CD4-positive, alpha-beta T cell treated with Interleukin-17A for 4 hours (primary cell): ENCODE results near the gene KYAT1.

Experiments used
- DNase-seq: peaks from one replicate; pipeline ENCODE4 v3.0.0-alpha.2; 2020; ENCODE audit warnings: mixed read lengths

KYAT1 gene

DNA sequence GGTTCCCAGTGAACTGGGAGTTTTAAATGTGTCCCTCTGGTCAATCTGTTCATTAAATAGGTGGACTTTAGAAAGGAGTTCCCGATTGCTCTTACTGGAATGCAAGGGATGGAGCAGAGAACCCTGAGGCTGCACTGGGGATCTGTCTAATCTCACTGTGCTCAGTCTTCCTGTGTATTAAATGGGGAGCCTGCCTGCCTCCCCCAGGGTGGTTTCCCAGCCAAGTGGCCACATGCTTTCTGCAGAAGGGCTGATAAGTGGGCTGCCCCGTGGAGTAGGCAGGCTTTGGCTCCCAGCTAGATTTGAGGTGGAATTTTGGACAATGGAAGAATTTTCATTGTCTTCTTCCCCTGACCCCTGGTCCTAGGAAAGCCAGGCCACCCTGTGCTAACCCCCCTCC is 25.0 kb upstream of the KYAT1 start:
- DNase-seq, result no peak

DNA sequence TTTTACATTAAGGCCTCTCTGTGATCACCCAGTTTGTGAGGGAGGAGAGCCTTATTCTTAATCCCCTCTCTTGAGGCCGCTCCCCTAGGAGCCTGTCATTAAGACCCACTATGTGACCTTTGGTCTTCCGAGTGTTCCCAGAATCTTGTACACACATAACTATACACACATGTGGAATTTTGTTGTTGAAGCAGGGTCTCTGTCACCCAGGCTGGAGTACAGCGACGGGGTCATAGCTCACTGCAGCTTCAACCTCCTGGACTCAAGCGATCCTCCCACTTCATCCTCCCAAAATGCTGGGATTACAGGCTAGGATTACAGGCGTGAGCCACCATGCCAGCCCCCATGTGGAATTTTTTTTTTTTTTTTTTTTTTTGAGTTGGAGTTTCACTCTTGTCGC is 24.2 kb upstream of the KYAT1 start:
- no peak for DNase-seq

DNA sequence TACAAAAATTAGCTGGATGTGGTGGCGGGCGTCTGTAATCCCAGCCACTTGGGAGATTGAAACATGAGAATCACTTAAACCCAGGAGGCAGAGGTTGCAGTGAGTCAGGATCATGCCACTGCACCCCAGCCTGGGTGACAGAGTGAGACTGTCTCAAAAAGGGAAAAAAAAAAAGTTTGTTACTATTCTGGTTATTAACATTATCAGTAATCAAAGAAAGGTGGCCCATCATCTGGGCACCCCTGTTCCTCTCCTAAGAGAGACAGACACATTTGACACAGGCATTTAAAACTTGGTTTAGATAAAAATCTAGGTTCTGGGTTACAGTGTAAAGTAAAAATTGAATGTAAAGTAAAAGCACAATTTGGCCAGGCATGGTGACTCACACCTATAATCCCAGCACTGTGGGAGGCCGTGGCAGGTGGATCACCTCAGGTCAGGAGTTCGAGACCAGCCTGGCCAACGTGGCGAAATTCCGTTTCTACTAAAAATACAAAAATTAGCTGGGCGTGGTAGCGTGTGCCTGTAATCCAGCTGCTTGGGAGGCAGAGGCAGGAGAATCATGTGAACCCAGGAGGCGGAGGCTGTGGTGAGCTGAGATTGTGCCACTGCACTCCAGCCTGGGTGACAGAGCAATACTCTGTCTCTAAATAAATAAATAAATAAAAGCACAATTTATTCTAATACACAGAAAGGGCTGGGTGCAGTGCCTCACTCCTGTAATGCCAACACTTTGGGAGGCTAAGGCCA is 22.3 kb upstream of the KYAT1 start:
- DNase-seq, result peak; percentile 37

DNA sequence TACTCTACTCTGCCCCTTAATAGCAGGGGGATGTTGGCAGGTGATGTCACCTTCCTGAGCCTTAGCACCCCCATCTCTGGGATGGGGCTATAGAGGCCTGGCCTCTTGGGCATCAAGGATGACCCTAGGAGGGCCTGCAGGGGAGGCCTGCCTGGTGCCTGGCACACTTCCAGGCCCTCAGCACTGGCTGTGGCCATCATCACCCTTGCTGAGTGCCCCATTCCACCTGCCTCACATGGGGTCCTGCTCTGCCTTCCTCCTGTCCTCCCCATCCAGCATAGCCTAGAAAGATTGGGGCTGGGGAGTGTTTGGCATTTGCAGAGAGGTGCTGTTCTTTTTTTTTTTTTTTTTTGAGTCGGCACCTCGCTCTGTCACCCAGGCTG is 21.3 kb upstream of the KYAT1 start:
- DNase-seq, result peak; percentile 18

DNA sequence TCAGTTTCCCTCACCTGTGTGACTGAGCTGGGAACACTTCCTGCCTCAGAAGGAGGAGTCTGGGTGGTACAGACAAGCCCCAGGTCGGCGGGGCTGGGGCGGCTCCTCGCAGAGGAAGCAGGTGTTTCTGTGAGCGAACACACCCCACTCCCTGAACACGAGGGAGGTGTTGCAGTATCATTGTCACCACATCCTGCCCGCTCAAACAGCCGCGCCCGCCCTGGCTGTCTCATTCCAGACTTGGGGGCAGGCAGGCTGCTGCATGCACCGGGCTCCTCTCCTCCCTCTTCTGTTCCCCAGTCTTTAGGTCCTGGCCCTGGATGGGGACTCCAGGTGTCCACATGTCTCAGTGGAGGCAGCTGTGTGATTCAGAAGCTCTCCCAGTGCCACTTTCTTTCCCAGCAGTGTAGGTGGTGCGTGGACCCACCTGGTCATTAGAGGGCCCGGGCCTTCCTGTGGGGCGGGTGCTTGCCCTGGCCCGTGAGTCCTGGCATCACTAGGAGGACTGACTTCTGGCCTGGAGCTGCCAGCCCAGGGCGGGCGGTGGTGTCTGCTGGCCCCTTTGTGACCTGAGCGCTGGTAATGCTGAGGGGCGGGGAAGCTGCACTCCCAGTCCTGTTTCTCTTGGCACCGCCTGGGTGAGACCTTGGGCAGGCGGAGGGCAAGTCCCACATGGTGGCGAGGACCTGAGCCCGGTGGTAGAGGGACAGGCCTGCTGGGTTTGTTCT is 20.8 kb upstream of the KYAT1 start:
- peak; percentile 94 for DNase-seq

DNA sequence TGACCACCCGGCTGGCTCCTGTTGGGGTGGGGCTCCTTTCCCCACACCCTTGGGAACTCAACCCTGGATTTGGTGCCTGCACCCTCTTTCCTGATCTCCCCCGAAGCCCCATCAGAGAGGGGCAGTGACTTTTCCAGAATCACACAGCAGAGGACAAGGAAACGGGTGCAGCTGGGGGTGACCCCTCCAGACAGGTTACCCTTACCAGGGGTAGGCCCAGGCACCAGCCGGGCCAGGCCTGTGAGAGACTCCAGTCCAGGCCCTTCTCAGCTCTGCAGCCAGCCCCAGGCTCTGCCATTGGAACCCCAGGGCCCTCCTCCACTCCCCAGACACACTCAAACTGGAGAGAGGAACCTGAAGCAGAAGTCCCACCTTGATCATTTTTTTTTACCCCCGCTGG is 20.1 kb upstream of the KYAT1 start:
- DNase-seq, result no peak

DNA sequence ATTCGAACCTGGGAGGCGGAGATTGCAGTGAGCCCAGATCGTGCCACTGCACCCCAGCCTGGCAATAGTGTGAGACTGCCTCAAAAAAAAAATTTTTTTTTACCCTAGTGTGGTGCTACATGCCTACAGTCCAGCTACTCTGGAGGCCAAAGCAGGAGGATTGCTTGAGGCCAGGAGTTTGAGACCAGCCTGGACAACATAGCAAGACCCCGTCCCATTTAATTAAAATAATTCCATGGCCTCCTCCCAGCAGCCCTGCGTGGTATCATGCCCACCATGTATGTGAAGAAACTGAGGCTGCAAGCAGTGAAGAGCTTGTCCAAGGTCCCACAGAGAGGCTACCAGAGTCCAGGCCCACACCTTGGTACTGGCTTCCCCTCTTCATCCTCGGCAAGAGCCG is 19.6 kb upstream of the KYAT1 start:
- no peak for DNase-seq

DNA sequence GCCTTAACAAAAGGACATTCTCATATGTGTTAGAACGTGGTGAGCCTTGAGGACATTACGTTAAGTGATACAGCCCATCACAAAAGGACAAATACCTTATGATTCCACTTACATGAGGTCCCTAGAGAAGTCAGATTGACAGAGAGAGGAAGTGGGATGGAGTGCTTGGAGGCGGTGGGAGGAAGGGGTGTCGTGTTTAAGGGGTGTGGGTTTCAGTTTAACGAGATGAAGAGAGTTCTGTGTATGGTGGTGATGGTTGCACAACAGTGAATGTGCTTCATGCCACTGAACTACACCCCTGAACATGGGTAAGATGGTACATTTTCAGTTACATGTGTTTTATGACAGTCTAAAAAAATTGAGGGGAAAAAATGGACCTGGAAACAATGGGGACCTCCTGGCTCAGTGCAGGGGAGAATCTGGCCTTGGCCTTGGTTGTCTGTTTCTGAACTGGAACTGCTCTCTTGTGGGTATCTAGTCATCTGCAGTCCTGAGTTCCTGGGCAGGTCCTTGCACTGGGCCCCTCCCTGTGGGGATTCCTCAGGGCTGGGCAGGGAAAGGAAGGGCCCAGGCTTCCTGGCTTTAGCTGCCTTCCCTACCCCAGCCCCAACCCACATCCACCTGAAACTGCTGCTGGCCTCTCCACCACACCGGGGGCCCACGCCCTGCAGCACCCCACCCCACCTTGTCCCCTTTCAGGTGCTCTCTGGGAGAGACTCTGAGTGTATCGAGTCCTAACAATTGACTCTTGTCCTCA is 18.0 kb upstream of the KYAT1 start:
- peak; percentile 40 for DNase-seq

DNA sequence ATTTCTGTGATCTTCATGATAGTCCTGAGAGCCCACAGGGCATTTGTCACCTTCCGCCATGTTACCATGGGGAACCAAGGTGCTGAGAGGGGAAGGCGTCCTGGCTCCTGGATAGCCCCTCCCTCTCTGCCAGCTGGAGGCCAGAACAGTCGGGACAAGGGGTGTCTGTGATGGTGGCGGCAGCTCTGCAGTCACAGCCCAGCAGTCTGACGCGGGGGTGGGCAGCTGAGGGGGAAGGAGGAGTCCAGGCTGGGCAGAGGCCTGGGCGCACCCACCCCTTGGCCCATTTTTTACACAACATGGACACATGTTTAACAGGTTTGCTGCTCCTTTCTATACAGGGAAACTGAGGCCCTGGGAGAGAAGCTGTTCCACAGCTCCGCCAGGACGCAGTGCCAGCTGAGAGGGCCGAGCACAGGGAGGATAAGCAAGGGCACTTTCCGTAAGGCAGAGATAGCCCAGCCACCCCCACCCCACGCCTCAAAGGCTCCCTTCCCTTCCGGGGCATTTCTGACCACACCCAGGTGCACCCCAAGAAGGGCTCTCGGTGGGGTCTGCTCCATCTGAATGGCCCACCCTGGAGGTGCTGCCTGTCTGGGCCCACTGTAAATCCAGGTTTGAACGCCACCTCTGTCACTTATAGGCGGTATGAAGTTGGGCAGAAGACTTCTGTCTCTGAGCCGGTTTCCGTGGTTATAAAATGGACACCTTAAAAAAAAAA is 17.3 kb upstream of the KYAT1 start:
- DNase-seq, result no peak

DNA sequence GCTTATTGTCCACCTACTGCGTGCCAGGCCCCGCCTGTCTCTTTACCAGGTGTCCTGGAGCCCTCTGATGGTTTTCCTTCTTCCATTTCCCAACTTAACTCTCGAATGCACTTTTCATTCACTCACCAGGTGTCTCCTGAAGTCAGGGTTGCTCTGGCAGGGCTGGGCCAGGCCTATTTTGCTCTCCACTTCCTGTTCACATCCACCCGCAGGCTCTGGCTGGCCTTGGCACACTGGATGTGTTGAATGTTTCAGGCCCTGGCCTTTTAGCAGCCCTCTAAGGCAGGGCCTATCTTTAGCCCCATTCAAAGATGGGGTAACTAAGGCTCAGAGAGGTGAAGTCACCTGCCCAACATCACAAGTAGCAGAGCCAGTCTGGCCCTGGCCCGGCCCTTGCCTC is 16.6 kb upstream of the KYAT1 start:
- DNase-seq, result peak; percentile 47

DNA sequence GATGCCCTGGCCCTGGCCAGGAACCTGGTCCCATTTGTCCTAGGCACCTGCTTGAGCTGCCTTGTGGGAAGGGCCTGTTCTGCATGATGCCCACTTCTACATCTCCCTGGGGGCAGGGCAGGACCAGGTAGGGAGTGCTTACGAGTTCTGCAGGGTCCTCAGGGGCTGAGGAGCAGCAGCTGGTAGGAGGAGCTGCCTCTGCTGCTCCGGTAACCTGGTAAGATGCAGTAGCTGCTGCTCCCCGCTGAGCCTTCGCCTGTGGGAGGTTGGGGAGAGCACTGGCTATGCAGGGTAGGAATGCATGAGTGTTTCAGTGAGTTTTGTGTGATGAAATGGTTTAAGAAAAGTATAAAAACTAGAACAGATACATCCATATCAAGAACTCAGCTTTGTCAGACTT is 13.8 kb upstream of the KYAT1 start:
- DNase-seq, result peak; percentile 25

DNA sequence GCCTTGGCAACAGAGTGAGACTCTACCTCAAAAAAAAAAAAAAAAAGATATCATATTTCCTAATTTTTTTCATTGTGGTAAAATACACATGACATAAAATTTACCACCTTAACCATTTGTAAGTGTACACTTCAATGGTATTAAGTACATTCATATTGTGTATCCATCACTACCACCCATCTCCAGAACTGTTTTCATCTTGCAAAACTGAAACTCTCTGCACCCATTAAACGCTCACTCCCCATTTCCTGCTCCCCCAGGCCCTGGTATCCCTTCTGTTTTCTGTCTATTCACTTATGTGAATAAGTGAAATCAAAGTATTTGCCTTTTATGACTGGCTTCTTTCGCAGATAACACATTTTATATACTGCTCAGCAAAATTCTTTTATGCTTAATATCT is 13.0 kb upstream of the KYAT1 start:
- peak; percentile 36 for DNase-seq

DNA sequence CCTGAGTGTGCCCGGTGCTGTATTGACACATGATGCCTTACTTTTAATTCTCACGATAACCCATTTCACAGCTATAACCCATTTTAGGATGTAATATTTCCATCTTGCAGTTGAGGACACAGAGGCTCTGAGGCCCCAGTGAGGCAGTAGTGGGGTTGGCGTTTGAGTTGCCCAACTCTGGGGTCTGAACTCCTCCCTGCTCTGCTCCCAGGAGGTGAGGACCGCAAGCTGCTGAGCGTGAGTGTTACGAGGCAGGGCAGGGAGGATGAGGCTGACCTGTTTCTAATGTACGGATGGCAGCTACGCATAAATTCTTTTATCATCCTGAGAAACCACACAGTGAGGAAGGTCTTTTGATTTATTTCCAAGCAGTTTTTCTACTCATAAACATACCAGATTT is 11.6 kb upstream of the KYAT1 start:
- DNase-seq, result peak; percentile 17

DNA sequence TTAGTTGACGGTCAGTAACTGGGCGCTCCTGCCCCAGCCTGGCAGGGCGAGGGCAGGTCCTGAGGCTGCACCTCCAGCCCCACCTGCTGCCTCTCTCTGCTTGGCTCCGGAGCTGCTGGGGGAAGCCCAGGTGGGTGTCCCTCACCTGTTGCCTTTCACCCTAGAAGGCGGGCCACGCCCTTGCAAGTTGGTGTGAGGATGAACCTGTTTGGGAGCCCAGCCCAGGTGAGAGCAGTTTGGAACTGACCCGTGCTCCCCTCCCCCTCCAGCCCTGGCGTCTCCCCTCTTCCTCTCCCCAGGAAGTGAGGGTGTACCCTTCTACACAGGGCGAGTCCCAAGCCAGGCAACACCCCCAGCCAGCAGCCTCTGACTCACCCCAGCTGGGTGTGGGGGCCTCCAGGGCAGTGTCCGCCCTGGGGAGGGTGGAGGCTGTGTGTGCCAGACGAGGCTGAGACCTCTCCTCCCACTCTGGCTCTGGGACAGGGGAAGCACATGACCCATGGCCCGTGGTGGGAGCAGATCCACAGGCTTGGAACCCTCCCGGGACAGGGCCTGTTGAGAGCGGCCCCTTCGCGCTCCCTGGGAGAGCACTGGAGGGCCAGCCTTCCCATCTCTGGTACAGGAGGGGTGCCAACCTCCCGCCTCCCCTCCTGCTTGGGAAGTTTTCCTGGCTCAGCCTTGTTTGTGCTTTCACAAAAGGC is 10.6 kb upstream of the KYAT1 start:
- peak; percentile 61 for DNase-seq

DNA sequence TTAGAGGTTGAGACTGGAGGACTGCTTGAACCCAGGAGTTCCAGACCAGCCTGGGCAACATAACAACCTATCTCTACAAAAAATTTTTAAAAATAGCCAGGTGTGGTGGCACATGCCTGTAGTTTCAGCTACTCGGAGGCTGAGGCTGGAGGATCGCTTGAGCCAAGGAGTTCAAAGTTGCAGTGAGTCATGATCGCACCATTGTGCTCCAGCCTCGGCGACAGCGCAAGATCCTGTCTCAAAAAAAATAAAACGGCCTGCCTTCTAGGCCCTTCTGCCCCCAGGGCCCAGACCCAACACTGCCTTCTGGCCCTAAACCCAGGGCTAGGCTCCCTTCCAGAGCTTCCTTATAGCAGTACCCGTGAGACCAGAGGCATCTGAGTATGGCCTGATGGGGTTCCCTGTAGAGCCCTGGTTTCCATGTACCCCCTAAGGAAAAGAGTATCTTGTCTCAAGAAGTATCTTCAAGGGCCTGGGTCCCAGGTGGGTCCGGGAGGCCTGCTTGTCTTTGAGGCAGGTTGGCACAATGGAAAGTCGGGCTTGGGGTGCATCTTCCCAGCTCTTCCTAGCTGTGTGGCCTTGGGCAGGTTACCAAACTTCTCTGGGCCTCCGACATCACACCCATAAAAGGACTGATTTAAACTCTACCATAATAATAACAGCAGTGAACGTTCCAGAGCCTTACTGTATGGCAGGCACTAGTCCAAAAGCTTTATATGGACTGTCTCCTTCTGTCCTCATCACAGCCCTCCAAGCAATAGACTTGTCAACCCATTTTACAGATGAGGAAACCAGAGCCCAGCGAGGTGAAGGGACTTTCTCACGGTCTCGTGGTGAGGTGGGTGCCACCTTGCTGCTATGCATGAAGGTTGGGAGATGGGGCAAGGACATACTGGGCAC is 9.8 kb upstream of the KYAT1 start:
- no peak for DNase-seq

DNA sequence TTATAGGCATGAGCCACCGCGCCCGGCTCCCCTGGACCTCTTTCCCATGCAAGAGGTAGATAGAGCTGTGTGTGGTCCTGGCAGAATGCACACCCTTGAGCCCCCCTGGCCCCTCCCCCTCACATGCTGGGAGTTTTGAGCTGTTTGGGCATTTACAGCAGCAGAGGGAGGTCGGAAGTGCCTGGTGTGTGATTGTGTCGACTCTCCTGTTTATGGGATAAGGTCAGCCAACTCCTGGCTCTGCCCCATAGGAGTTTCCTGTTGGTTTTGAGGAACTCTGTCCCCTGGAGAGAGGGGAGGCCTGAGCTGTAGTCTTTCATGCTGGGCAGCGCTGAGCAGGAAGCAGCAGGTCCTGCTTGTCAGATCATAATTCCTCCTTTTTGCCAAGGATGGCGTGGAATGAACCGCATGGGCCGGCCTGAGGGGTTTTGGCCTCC is 6.2 kb upstream of the KYAT1 start:
- no peak for DNase-seq

DNA sequence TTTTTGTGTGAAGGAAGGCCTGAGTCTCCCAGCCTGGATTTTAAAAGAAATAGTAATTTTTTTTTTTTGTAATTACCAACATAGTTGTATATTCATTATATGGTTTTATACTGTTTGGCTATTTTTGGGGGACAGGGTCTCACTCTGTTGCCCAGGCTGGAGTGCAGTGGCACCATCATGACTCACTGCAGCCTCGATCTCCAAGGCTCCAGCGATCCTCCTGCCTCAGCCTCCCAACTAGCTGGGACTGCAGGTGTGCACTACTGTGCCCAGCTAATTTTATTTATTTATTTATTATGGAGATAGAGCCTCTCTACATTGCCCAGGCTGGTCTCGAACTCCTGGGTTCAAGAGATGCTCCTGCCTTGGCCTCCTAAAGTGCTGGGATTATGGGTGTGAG is 5.3 kb upstream of the KYAT1 start:
- no peak for DNase-seq

DNA sequence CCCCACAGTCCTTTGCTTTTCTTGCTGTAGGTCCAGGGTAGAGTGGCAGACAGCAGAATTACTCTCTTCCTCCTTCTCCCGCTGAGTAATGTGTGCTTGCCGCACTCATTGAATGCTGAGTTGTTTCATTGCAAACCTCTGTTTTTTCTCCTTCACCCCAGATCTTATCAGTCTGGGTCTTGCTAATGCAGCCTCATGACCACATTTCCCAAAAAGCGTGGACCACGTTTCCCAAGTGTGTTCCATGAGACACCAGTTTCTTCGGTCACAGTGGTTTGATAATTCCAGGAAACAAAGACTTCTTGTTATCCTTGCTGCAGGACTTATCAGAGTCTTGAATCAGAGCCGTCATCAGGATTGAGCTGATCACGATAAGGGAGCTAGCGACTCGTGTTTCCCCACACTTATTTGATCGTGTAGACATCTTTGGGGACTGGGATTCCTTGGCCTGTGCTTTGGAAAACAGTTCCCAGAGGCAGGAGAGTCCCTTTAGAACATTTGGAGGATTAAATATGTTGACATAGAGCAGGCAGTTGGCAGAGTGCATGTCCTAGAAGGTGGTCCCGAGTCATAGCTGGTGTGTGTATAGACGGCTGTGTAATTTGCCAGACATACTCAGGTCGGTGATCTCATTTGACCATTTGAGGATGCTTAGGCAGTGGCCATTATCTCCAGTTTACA is 4.6 kb upstream of the KYAT1 start:
- no peak for DNase-seq

DNA sequence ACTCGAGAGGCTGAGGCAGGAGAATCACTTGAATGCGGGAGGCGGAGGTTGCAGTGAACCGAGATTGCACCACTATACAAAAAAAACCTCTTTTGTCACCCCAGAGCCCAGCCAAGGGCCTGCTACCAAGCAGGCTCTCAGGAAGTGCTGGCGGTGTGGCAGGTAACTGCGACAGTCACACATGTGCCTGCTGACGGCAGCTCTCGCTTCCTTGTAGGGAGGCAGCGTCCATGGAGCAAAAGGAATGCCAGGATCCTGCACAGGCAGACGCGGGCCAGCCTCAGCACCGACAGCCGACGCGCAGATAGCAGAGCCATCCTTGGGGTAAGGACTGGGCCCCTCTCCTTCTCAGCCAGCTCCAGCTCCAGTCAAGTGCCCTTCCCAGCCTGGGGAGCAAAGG is 4.0 kb upstream of the KYAT1 start:
- peak; percentile 24 for DNase-seq

DNA sequence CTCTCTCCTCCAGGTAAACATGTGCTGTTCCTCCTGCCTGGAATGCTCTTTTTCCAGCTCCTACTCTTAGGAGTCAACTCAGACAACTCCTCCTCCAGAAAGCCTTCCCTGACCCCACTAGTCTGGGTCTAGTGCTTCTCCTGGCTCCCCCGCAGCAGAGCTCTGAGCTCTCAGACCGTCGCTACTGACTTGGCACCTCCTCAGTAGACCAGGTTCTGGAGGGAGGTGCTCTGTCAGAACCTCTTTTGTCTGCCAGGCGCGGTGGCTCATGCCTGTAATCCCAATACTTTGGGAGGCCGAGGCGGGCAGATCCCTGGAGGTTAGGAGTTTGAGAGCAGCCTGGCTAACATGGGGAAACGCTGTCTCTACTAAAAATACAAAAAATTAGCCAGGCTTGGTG is 3.6 kb upstream of the KYAT1 start:
- DNase-seq, result no peak

DNA sequence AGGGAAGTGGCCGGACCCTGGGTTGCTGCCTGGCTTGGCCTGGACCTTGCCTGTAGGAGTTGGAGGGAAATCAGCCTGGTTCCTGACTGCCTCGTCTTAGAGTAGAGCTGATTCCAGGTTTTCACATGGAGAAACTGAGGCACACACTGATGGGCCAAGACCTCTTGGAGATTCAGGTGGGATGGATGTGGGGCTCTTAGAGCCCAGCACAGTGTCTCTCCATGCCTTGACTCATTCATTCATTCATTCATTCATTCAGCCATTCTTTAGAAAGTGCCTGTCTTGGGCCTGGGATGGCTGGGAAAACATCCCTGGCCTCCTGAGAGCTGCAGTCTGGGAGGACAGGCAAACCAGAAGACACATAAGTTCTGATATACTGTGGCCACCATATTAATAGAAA is 2.4 kb upstream of the KYAT1 start:
- DNase-seq, result no peak
